SKM-1 (cell line): Measurements from ENCODE around the gene FAM136A.
"Not testable (repeated sequence)": the region's sequence is repeated elsewhere in the genome, so short reads cannot be mapped to it uniquely, and the experiment has no call there.

Experiments
- DNase-seq: peaks from one replicate; lab custom pipeline; 2025; ENCODE audit not compliant: unreplicated experiment; lab: John Stamatoyannopoulos, UW

FAM136A gene

GRCh38 chr2:70301344-70302194, at the start of gene FAM136A:
FAM136A (minus strand) TSS chr2:70302067; CDS start chr2:70302011, 56 bp downstream.
- peak; percentile 64 for DNase-seq

- no peak for DNase-seq
Observed at GRCh38 chr2:70349921-70350685, 48.2 kb upstream of the FAM136A start.

- DNase-seq: no peak
Observed at GRCh38 chr2:70347831-70348230, 46.0 kb upstream of the FAM136A start.

- DNase-seq: no peak
Observed at GRCh38 chr2:70344195-70344594, 42.3 kb upstream of the FAM136A start.

- no peak for DNase-seq
Observed at GRCh38 chr2:70341477-70341765, 39.6 kb upstream of the FAM136A start.

- DNase-seq: peak; percentile 14
Observed at GRCh38 chr2:70340761-70341476, 39.1 kb upstream of the FAM136A start.

GRCh38 chr2:70340075-70340474, 38.2 kb upstream of the FAM136A start:
- DNase-seq: no peak

- no peak for DNase-seq
Observed at GRCh38 chr2:70336552-70336951, 34.7 kb upstream of the FAM136A start.

- DNase-seq: no peak
Observed at GRCh38 chr2:70331012-70331411, 29.1 kb upstream of the FAM136A start.

- no peak for DNase-seq
Observed at GRCh38 chr2:70330476-70330875, 28.6 kb upstream of the FAM136A start.

GRCh38 chr2:70328921-70329561, 27.2 kb upstream of the FAM136A start:
- no peak for DNase-seq

GRCh38 chr2:70325875-70326274, 24.0 kb upstream of the FAM136A start:
- no peak for DNase-seq

- DNase-seq: no peak
Observed at GRCh38 chr2:70322518-70322917, 20.7 kb upstream of the FAM136A start.

- DNase-seq: peak; percentile 77
Observed at GRCh38 chr2:70321370-70321769, 19.5 kb upstream of the FAM136A start.

- no peak for DNase-seq
Observed at GRCh38 chr2:70314640-70315039, 12.8 kb upstream of the FAM136A start.

- no peak for DNase-seq
Observed at GRCh38 chr2:70312560-70312959, 10.7 kb upstream of the FAM136A start.

GRCh38 chr2:70310899-70311298, 9.0 kb upstream of the FAM136A start:
- no peak for DNase-seq

GRCh38 chr2:70305531-70305930, 3.7 kb upstream of the FAM136A start:
- no peak for DNase-seq

- DNase-seq: no peak
Observed at GRCh38 chr2:70304498-70304897, 2.6 kb upstream of the FAM136A start.

GRCh38 chr2:70303186-70303585, 1.3 kb upstream of the FAM136A start:
- DNase-seq: no peak

- DNase-seq: not testable (repeated sequence)
Observed at GRCh38 chr2:70302195-70302546, 304 bp upstream of the FAM136A start.
